Measurements from ENCODE around the gene CEPT1. TPM values are rescaled to one million over a fixed set of nuclear protein-coding genes. Genes with fewer than 3 reads are reported as not detected.

The CEPT1 gene
- total and polyA plus RNA-seq, 3 experiments from 2014 or later, result 23.4 to 41.3 (median 38.9) TPM

GRCh38 chr1:111190931-111191451, 51.0 kb downstream of the CEPT1 start:
- H3K36me3 ChIP-seq (ENCODE audit: insufficient read depth, low read length), result peaks cover 96% of the 10 kb centered on the region
- H3K4me1 ChIP-seq (ENCODE audit: insufficient read depth, low read length), result peaks cover 99% of the 10 kb centered on the region
- H3K27ac ChIP-seq (ENCODE audit: low read depth, low read length), result no peak overlapping the region
- CTCF ChIA-PET, result interaction anchor here (0.9 to 2.0 kb wide), 7 partner anchors 13 to 142 kb away, joined by 3 to 4 read pairs (median 3); partner anchors contain the start of genes CEPT1 and DRAM2
- peaks cover 42 to 99% (median 47%) of the 10 kb centered on the region in 3 donors for H3K36me3 Mint-ChIP-seq
- no peak overlapping the region for H3K4me3 ChIP-seq (ENCODE audit: low read length)
- H3K9me3 Mint-ChIP-seq, result no peaks in the 10 kb centered on the region
- peaks cover 94 to 100% (median 98%) of the 10 kb centered on the region in 3 donors for H3K4me1 Mint-ChIP-seq
- no peaks in the 10 kb centered on the region for H3K9me3 ChIP-seq (ENCODE audit: low read length)
- peak overlapping the region; percentile 63 to 100 (median 94) for H3K27ac Mint-ChIP-seq
- H3K4me3 Mint-ChIP-seq, result peak overlapping the region in 2 of 7 donors; percentile 10 to 47
- no peaks in the 10 kb centered on the region for H3K27me3 ChIP-seq (ENCODE audit: insufficient read depth, low read length, poor library complexity, severe bottlenecking)
- H3K27me3 Mint-ChIP-seq, result no peaks in the 10 kb centered on the region
- no peak for DNase-seq
- POLR2A ChIA-PET, result interaction anchor here (0.7 to 2.7 kb wide), 7 partner anchors 8 to 33 kb away, joined by 3 to 12 read pairs (median 4); partner anchors contain the start of gene DENND2D

GRCh38 chr1:111191496-111191895, 51.5 kb downstream of the CEPT1 start:
- peak overlapping the region in 4 of 7 donors; percentile 3 to 47 (median 21) for H3K4me3 Mint-ChIP-seq
- H3K27me3 ChIP-seq (ENCODE audit: insufficient read depth, low read length, poor library complexity, severe bottlenecking), result no peaks in the 10 kb centered on the region
- no peaks in the 10 kb centered on the region for H3K9me3 ChIP-seq (ENCODE audit: low read length)
- H3K36me3 ChIP-seq (ENCODE audit: insufficient read depth, low read length), result peaks cover 97% of the 10 kb centered on the region
- DNase-seq, result no peak
- H3K4me3 ChIP-seq (ENCODE audit: low read length), result no peak overlapping the region
- no peaks in the 10 kb centered on the region for H3K9me3 Mint-ChIP-seq
- no peak overlapping the region for H3K27ac ChIP-seq (ENCODE audit: low read depth, low read length)
- peaks cover 99% of the 10 kb centered on the region for H3K4me1 ChIP-seq (ENCODE audit: insufficient read depth, low read length)
- POLR2A ChIA-PET, result interaction anchor here (0.7 to 2.7 kb wide), 7 partner anchors 8 to 32 kb away, joined by 3 to 12 read pairs (median 4); partner anchors contain the start of gene DENND2D
- CTCF ChIA-PET, result interaction anchor here (0.9 to 2.0 kb wide), 8 partner anchors 12 to 316 kb away, joined by 3 to 4 read pairs (median 3); partner anchors contain the start of genes CEPT1 and DRAM2
- H3K27me3 Mint-ChIP-seq, result no peaks in the 10 kb centered on the region
- peaks cover 96 to 100% (median 98%) of the 10 kb centered on the region in 3 donors for H3K4me1 Mint-ChIP-seq
- peak overlapping the region; percentile 63 to 100 (median 96) for H3K27ac Mint-ChIP-seq
- H3K36me3 Mint-ChIP-seq, result peaks cover 47 to 99% (median 52%) of the 10 kb centered on the region in 3 donors

- peak overlapping the region; percentile 93 to 100 (median 96) for H3K27ac Mint-ChIP-seq
- Histone ChIP-seq H3K27ac (ENCODE audit: low read depth, low read length) (no peak overlapping the region), H3K36me3 (ENCODE audit: insufficient read depth, low read length) (peaks cover 97% of the 10 kb centered on the region), H3K27me3 (ENCODE audit: insufficient read depth, low read length, poor library complexity, severe bottlenecking) (no peaks in the 10 kb centered on the region), H3K4me3 (ENCODE audit: low read length) (peak overlapping the region; percentile 17), H3K4me1 (ENCODE audit: insufficient read depth, low read length) (peaks cover 99% of the 10 kb centered on the region), H3K9me3 (ENCODE audit: low read length) (no peaks in the 10 kb centered on the region)
- H3K36me3 Mint-ChIP-seq, result peaks cover 53 to 99% (median 55%) of the 10 kb centered on the region in 3 donors
- POLR2A ChIA-PET, result interaction anchor here (0.5 to 2.7 kb wide), 8 partner anchors 9 to 137 kb away, joined by 3 to 12 read pairs (median 4); partner anchors contain the start of gene DENND2D
- no peak for DNase-seq
- H3K4me1 Mint-ChIP-seq, result peaks cover 96 to 100% (median 98%) of the 10 kb centered on the region in 3 donors
- H3K9me3 Mint-ChIP-seq, result no peaks in the 10 kb centered on the region
- CTCF ChIA-PET, result interaction anchor here (0.9 to 2.2 kb wide), 10 partner anchors 12 to 316 kb away, joined by 3 to 9 read pairs (median 3); partner anchors contain the start of genes CEPT1 and DRAM2
- H3K27me3 Mint-ChIP-seq, result no peaks in the 10 kb centered on the region
- peak overlapping the region in 5 of 7 donors; percentile 3 to 97 (median 20) for H3K4me3 Mint-ChIP-seq
Measured at GRCh38 chr1:111192074-111192473, 52.1 kb downstream of the CEPT1 start.

GRCh38 chr1:111192658-111193519, 52.9 kb downstream of the CEPT1 start:
- CTCF ChIA-PET, result interaction anchor here (1.0 to 2.2 kb wide), 5 partner anchors 28 to 315 kb away, joined by 3 to 9 read pairs (median 4); no protein-coding TSS in a partner anchor
- peaks cover 60 to 99% (median 61%) of the 10 kb centered on the region in 3 donors for H3K36me3 Mint-ChIP-seq
- H3K27me3 Mint-ChIP-seq, result no peaks in the 10 kb centered on the region
- no peaks in the 10 kb centered on the region for H3K9me3 Mint-ChIP-seq
- peaks cover 98 to 100% (median 100%) of the 10 kb centered on the region in 3 donors for H3K4me1 Mint-ChIP-seq
- no peak overlapping the region for H3K27ac ChIP-seq (ENCODE audit: low read depth, low read length)
- peak in 3 of 5 donors; percentile 27 to 34 (median 34) for DNase-seq
- H3K9me3 ChIP-seq (ENCODE audit: low read length), result no peaks in the 10 kb centered on the region
- peaks cover 95% of the 10 kb centered on the region for H3K4me1 ChIP-seq (ENCODE audit: insufficient read depth, low read length)
- peak overlapping the region; percentile 93 to 100 (median 96) for H3K27ac Mint-ChIP-seq
- peaks cover 97% of the 10 kb centered on the region for H3K36me3 ChIP-seq (ENCODE audit: insufficient read depth, low read length)
- H3K4me3 ChIP-seq (ENCODE audit: low read length), result peak overlapping the region; percentile 17
- H3K4me3 Mint-ChIP-seq, result peak overlapping the region; percentile 53 to 100 (median 97)
- POLR2A ChIA-PET, result interaction anchor here (0.6 to 2.7 kb wide), 7 partner anchors 8 to 39 kb away, joined by 3 to 12 read pairs (median 4); partner anchors contain the start of gene DENND2D
- no peaks in the 10 kb centered on the region for H3K27me3 ChIP-seq (ENCODE audit: insufficient read depth, low read length, poor library complexity, severe bottlenecking)

GRCh38 chr1:111193712-111194480, 53.9 kb downstream of the CEPT1 start:
- CTCF ChIA-PET, result interaction anchor here (0.8 to 2.2 kb wide), 5 partner anchors 25 to 141 kb away, joined by 3 to 9 read pairs (median 3); no protein-coding TSS in a partner anchor
- no peak overlapping the region for H3K27ac ChIP-seq (ENCODE audit: low read depth, low read length)
- peak overlapping the region; percentile 33 for H3K4me3 ChIP-seq (ENCODE audit: low read length)

GRCh38 chr1:111195002-111195684, 55.1 kb downstream of the CEPT1 start:
- Histone ChIP-seq H3K4me3 (ENCODE audit: low read length) (peak overlapping the region; percentile 96), H3K27me3 (ENCODE audit: insufficient read depth, low read length, poor library complexity, severe bottlenecking) (no peaks in the 10 kb centered on the region), H3K4me1 (ENCODE audit: insufficient read depth, low read length) (peaks cover 74% of the 10 kb centered on the region), H3K36me3 (ENCODE audit: insufficient read depth, low read length) (peaks cover 91% of the 10 kb centered on the region), H3K27ac (ENCODE audit: low read depth, low read length) (peak overlapping the region; percentile 10), H3K9me3 (ENCODE audit: low read length) (no peaks in the 10 kb centered on the region)
- no peaks in the 10 kb centered on the region for H3K27me3 Mint-ChIP-seq
- H3K9me3 Mint-ChIP-seq, result no peaks in the 10 kb centered on the region
- peaks cover 58 to 100% (median 69%) of the 10 kb centered on the region in 3 donors for H3K36me3 Mint-ChIP-seq
- H3K4me3 Mint-ChIP-seq, result peak overlapping the region; percentile 71 to 100 (median 98)
- H3K4me1 Mint-ChIP-seq, result peaks cover 77 to 82% (median 79%) of the 10 kb centered on the region in 3 donors
- CTCF ChIA-PET, result interaction anchor here (2.1 to 10.8 kb wide), 4 partner anchors 12 to 205 kb away, joined by 6 to 252 read pairs (median 12); no protein-coding TSS in a partner anchor
- H3K27ac Mint-ChIP-seq, result peak overlapping the region; percentile 93 to 100 (median 96)
- POLR2A ChIA-PET, result interaction anchor here (0.7 to 10.8 kb wide), 3 partner anchors 9 to 24 kb away, joined by 3 to 259 read pairs (median 3); no protein-coding TSS in a partner anchor
- DNase-seq, result no peak

More at GRCh38 chr1:111193712-111194480, 53.9 kb downstream of the CEPT1 start:
- peaks cover 85% of the 10 kb centered on the region for H3K4me1 ChIP-seq (ENCODE audit: insufficient read depth, low read length)
- Mint-ChIP-seq H3K27me3 (no peaks in the 10 kb centered on the region), H3K27ac (peak overlapping the region; percentile 93 to 100 (median 96)), H3K9me3 (no peaks in the 10 kb centered on the region), H3K4me1 (peaks cover 89 to 92% (median 90%) of the 10 kb centered on the region in 3 donors), H3K36me3 (peaks cover 64 to 99% (median 67%) of the 10 kb centered on the region in 3 donors), H3K4me3 (peak overlapping the region; percentile 71 to 100 (median 98))
- DNase-seq, result no peak
- no peaks in the 10 kb centered on the region for H3K27me3 ChIP-seq (ENCODE audit: insufficient read depth, low read length, poor library complexity, severe bottlenecking)
- H3K36me3 ChIP-seq (ENCODE audit: insufficient read depth, low read length), result peaks cover 97% of the 10 kb centered on the region
- POLR2A ChIA-PET, result interaction anchor here (1.0 to 1.8 kb wide), 2 partner anchors 10 to 22 kb away, joined by 4 to 6 read pairs; no protein-coding TSS in a partner anchor
- no peaks in the 10 kb centered on the region for H3K9me3 ChIP-seq (ENCODE audit: low read length)

All from CD8-positive, alpha-beta memory T cell (primary cell).